Fibroblast of mammary gland (primary cell): ENCODE data around the gene PRKCZ.
A peak's percentile ranks its signal among the peaks of the same experiment; 100 is the strongest.

ENCODE experiments used
- DNase-seq: peaks from one replicate; pipeline ENCODE4 v3.0.0-alpha.2; 2010; ENCODE audit warnings: low read depth
- H3K4me3 ChIP-seq: 2 replicates; pipeline ENCODE4 v1.5.1; 2011; ENCODE audit warnings: low read depth, mild to moderate bottlenecking, low read length, moderate library complexity; ENCODE audit not compliant: control insufficient read depth
- CTCF ChIP-seq: conservative IDR thresholded peaks from 2 replicates; pipeline ENCODE4 v1.5.1; 2011; ENCODE audit warnings: low read depth, low read length, inconsistent platforms; ENCODE audit not compliant: control insufficient read depth, insufficient read depth

The PRKCZ gene

GRCh38 chr1:2172012-2172411 is 121.8 kb downstream of the PRKCZ start:
- TF ChIP-seq CTCF: no peak
- no peak for DNase-seq
- H3K4me3 ChIP-seq: no peak overlapping the region

GRCh38 chr1:2172551-2173146 is 122.4 kb downstream of the PRKCZ start:
- no peak for TF ChIP-seq CTCF
- no peak for DNase-seq
- H3K4me3 ChIP-seq: no peak overlapping the region

GRCh38 chr1:2173546-2174347 is 123.5 kb downstream of the PRKCZ start:
- H3K4me3 ChIP-seq: no peak overlapping the region

GRCh38 chr1:2174348-2175054 is 124.3 kb downstream of the PRKCZ start:
- peak; percentile 58 for DNase-seq
- H3K4me3 ChIP-seq: peak overlapping the region; percentile 43
- TF ChIP-seq CTCF: peak; percentile 83

More at GRCh38 chr1:2173546-2174347, 123.5 kb downstream of the PRKCZ start:
- no peak for DNase-seq
- TF ChIP-seq CTCF: no peak

GRCh38 chr1:2175055-2175414 is 124.8 kb downstream of the PRKCZ start:
- H3K4me3 ChIP-seq: peak overlapping the region; percentile 43
- no peak for TF ChIP-seq CTCF

DNA sequence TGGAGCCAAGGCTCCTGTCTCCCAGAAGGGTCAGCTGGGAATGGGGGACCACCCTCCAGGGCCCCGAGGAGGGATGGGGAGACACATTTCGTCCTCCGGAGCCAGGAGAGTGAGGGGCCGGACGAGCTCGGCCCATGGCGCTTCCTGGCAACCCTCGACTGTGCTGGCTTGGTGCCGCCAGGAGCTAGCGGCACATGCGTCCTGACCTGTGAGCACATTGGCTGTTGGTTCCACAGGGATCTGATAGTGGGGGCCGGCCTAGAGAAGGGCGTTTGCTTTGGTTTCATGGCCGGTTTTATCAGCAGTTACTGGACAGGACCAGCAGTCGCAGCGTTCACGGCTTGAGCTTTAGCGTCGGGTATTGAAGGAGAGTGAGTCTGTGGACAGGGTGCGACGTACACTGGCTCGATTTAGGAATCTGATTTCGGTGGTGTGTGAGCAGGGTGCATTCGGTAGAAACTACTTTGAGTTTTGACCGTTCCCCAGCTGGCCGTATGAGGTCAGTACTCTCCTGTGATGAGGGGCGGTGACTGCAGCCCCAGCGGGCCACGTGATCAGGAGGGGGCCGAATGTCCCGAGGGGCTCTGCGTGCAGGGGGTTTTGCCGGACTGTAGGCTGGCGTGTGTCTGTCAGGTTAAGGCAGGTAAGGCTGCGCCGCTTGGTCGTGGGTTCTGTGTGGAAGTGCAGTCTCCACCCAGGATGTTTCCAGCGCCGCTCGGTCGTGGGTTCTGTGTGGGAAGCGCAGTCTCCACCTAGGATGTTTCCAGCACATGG is 125.7 kb downstream of the PRKCZ start:
- H3K4me3 ChIP-seq: no peak overlapping the region
- TF ChIP-seq CTCF: no peak
- DNase-seq: no peak

More at GRCh38 chr1:2175055-2175414, 124.8 kb downstream of the PRKCZ start:
- DNase-seq: no peak
